ENCODE results near the gene HOXB2.

HOXB2 gene

DNA sequence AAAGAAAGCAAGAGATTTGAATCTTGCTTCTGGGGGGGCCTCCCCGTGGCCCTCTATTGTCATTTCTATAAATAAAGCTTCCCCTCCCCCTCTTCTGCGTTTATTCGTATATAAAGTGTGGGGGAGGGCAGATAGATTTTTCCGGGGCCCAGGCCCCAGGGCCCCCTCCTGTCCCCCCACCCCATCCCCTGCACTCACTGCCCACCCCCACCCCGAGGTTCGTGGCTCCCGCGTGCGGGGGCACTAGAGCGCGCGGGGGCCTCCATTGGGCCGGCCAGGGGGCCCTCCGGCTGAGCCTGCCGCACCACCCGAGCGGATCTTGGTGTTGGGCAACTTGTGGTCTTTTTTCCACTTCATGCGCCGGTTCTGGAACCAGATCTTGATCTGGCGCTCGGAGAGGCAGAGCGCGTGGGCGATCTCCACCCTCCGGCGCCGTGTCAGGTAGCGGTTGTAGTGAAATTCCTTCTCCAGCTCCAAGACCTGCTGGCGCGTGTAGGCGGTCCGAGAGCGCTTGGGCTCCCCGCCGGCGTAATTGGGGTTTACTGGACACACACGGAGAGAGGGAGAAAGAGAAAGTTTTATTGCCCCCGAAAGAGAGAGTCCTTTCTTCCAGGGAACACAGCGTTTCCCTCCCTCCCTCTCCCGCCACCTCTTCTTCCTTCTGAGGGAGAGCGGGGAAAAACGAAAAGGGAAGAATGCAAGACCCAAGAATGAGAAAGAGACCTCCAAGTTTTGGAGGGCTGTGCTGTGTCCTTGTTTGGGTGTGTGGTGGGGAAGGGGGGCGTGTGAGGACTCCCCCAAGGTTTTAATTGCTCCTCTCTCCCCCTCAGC, 31.8 kb upstream of the HOXB2 start:
- H3K27ac ChIP-seq: no peak overlapping the region

DNA sequence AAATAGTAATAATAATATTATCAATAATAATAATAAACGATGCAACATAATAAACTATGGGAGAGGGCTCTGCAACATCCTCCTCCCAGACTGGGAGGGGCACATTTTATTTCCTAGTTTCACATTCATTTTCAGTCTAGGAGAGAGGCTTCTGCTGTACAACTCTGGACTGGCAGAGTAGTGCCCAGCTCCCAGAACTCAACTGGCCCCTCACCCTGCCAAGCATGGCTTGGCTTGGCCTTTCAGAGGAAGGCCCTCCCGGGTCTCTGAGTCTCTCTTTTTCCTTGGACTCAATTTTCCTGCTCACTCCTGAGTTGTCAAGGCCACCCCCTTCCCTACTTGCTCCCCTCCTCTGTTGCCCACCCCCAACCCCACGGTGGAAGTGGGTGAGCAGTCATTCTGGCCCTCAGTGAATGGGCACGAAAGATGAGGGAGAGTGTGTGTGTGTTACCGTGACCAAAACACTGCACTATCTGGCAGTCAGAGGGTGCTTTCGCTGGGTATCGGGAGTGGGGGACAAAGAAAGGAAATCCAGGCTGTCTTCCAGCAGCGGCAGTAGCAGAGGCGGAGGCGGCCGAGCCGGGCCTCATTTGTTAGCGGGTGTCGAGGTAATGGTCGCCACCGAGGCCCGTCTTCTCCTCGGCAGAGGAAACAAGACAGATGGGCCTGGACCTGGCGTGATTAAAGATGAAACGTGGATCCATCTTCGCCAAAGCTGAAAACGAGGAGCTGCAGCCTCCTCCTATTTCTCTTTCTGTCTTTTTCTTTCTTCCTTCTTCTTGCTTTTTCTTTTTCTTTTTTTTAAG, 31.0 kb upstream of the HOXB2 start:
- no peak overlapping the region for H3K9ac ChIP-seq (ENCODE audit: insufficient read length)
- no peak overlapping the region for H3K27ac ChIP-seq
- no peak for TF ChIP-seq EZH2 (IDR thresholded peaks at IDR 0.05)
- TF ChIP-seq FOXP2 (optimal IDR thresholded peaks at IDR 0.05; ENCODE audit: control extremely low read depth, extremely low read length, insufficient read depth): no peak
- TF ChIP-seq POLR2AphosphoS5 (IDR thresholded peaks at IDR 0.05; ENCODE audit: borderline replicate concordance, low read depth, low read length): no peak
- DNase-seq (ENCODE audit: low read depth, low spot score): no peak
- no peak overlapping the region for H3K4me3 ChIP-seq
- H3K9me3 ChIP-seq (ENCODE audit: low read depth, low read length): no peaks in the 10 kb centered on the region
- H3K36me3 ChIP-seq (ENCODE audit: insufficient read depth, low read length): peaks cover 9% of the 10 kb centered on the region; the same call in 1 of the 2 replicates

More for the DNA sequence above, 31.8 kb upstream of the HOXB2 start:
- DNase-seq (ENCODE audit: low read depth, low spot score): no peak
- Histone ChIP-seq H3K36me3 (ENCODE audit: insufficient read depth, low read length) (peaks cover 9% of the 10 kb centered on the region; the same call in 1 of the 2 replicates), H3K4me3 (peak overlapping the region; percentile 94), H3K9me3 (ENCODE audit: low read depth, low read length) (no peaks in the 10 kb centered on the region), H3K9ac (ENCODE audit: insufficient read length) (peak overlapping the region; percentile 24)
- TF ChIP-seq POLR2AphosphoS5 (IDR thresholded peaks at IDR 0.05; ENCODE audit: borderline replicate concordance, low read depth, low read length) (no peak), FOXP2 (optimal IDR thresholded peaks at IDR 0.05; ENCODE audit: control extremely low read depth, extremely low read length, insufficient read depth) (no peak), EZH2 (IDR thresholded peaks at IDR 0.05) (no peak)

DNA sequence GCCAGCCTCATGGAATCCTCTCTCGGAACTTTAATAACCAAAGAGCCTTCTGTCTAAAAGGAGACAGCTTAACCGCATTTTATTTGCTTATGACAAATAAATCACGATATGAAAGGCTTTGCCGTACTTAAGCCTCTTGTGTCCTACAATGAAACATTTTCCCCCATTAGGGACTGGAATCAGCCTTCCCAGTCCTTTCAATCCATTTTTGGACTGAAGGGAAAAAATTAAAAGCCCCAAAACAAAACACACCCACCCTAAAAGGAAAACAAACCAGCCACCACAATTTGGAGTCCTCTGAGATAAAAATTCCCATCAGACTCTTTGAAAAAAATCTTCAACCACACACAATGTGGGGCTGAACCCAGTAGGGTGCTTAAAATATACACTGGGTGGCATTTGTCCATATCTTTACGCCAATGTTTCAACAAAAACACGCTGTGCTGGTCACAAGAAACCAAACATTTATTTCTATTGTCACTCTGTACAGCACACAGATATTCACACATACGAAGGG, 30.2 kb upstream of the HOXB2 start:
- Histone ChIP-seq H3K27ac (peak overlapping the region; percentile 11; the same call in 1 of the 2 replicates), H3K36me3 (ENCODE audit: insufficient read depth, low read length) (peaks cover 9% of the 10 kb centered on the region; the same call in 1 of the 2 replicates), H3K9me3 (ENCODE audit: low read depth, low read length) (no peaks in the 10 kb centered on the region), H3K4me3 (no peak overlapping the region), H3K9ac (ENCODE audit: insufficient read length) (peak overlapping the region; percentile 23)
- no peak for TF ChIP-seq POLR2AphosphoS5 (IDR thresholded peaks at IDR 0.05; ENCODE audit: borderline replicate concordance, low read depth, low read length)
- TF ChIP-seq EZH2 (IDR thresholded peaks at IDR 0.05): no peak
- no peak for TF ChIP-seq FOXP2 (optimal IDR thresholded peaks at IDR 0.05; ENCODE audit: control extremely low read depth, extremely low read length, insufficient read depth)
- DNase-seq (ENCODE audit: low read depth, low spot score): no peak

DNA sequence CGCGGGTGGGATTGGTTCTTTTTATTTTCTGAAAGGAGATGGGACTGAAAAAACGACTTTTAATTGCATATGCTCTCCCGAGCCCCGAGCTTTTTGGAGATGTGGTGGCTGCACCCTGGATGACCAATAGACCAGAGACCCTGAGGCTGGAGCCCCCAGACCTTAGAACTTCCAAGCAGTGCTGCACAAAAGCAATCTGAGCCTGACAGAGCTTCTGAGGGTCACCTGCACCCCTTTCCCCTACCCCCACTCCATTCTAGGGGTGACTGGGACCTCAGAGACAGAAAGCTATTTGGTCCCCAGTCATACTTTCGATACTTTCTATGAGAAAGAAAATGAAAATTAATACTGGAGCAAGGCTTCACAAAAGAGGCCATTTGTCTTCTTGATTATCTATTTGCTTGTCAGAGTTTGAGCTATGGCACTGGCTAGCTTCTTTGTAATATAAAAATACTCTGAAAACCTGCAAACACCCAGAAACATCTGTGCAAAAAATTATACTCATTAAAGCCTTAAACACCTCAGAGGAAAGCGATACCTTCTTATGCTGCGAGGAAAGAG, 29.7 kb upstream of the HOXB2 start:
- H3K36me3 ChIP-seq (ENCODE audit: insufficient read depth, low read length): peaks cover 9% of the 10 kb centered on the region; the same call in 1 of the 2 replicates
- H3K9ac ChIP-seq (ENCODE audit: insufficient read length): no peak overlapping the region
- peak overlapping the region; percentile 11; the same call in 1 of the 2 replicates for H3K27ac ChIP-seq
- no peak for DNase-seq (ENCODE audit: low read depth, low spot score)
- TF ChIP-seq POLR2AphosphoS5 (IDR thresholded peaks at IDR 0.05; ENCODE audit: borderline replicate concordance, low read depth, low read length) (no peak), EZH2 (IDR thresholded peaks at IDR 0.05) (no peak), FOXP2 (optimal IDR thresholded peaks at IDR 0.05; ENCODE audit: control extremely low read depth, extremely low read length, insufficient read depth) (no peak)
- no peaks in the 10 kb centered on the region for H3K9me3 ChIP-seq (ENCODE audit: low read depth, low read length)
- H3K4me3 ChIP-seq: no peak overlapping the region

DNA sequence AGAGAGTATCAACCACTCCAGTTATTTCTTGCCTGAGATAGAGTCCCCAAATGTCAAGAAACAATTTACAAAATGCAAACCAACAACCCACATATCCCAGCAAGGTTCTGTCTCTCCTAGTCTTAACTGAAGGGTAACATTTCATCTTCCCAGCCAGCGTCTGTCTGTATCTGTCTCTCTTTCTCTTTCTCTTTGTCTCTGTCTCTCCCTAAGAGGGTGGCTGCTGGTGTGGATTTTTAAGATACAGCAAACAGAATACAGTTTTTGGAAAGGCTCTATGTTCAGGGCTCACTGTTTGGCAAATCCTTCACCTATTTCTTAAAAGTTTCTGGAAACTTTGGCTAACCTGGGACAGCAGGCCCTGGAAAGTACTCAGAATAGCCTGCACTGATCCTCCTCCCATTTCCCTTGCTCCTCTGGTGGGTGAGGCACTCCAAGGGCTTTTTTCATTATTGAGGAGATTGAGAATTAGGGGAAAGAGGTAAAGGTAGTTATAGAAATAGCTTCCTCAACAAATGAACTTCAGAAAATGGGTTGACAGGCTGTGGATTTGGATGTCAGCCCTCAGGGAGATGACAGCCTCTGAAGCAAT, 27.0 kb upstream of the HOXB2 start:
- no peak overlapping the region for H3K9ac ChIP-seq (ENCODE audit: insufficient read length)
- no peak overlapping the region for H3K27ac ChIP-seq
- no peak overlapping the region for H3K4me3 ChIP-seq
- no peak for DNase-seq (ENCODE audit: low read depth, low spot score)
- peaks cover 9% of the 10 kb centered on the region; the same call in 1 of the 2 replicates for H3K36me3 ChIP-seq (ENCODE audit: insufficient read depth, low read length)
- TF ChIP-seq EZH2 (IDR thresholded peaks at IDR 0.05): no peak
- no peak for TF ChIP-seq POLR2AphosphoS5 (IDR thresholded peaks at IDR 0.05; ENCODE audit: borderline replicate concordance, low read depth, low read length)
- TF ChIP-seq FOXP2 (optimal IDR thresholded peaks at IDR 0.05; ENCODE audit: control extremely low read depth, extremely low read length, insufficient read depth): no peak
- H3K9me3 ChIP-seq (ENCODE audit: low read depth, low read length): no peaks in the 10 kb centered on the region

DNA sequence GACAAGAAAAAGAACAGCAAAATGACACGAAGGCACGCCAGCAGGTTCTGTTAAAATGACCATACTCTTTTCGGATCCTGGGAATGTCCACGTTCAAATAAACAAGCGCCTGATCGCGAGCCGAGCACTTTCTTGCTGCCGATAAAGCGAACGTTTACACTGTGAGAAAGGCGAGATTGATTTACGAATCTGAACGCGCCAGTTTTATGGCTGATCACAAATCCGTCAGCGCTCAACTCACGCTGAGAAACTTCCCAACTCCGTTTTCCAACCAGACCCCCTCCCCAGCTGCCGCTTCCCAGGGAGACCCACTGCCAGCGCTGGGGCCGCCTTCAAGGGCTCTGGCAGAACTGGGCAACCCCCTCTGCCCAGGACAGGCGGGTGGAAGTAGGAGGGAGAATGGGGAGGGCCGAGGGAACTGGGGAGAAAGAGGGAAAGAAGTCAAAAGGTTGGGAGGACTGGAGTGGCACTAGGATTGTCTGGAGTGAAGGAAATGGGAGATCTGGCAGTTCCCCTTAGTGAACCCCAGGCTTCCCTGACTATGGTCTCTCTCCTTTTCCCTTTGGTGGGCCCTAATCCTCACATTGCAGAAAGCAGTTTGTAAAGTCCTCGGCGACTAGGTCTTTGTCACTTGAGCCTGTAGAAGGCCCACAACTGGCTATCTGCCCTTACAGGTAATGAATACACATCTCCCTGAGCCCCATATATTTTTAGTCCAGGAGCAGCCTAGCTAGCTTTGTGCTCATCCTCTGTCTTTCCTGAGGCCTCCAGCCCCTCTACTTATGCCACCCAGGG, 26.3 kb upstream of the HOXB2 start:
- no peak for DNase-seq (ENCODE audit: low read depth, low spot score)
- no peak overlapping the region for H3K27ac ChIP-seq
- no peak overlapping the region for H3K9ac ChIP-seq (ENCODE audit: insufficient read length)
- peaks cover 8% of the 10 kb centered on the region; the same call in 1 of the 2 replicates for H3K36me3 ChIP-seq (ENCODE audit: insufficient read depth, low read length)
- no peak for TF ChIP-seq POLR2AphosphoS5 (IDR thresholded peaks at IDR 0.05; ENCODE audit: borderline replicate concordance, low read depth, low read length)
- TF ChIP-seq FOXP2 (optimal IDR thresholded peaks at IDR 0.05; ENCODE audit: control extremely low read depth, extremely low read length, insufficient read depth): no peak
- TF ChIP-seq EZH2 (IDR thresholded peaks at IDR 0.05): no peak
- H3K4me3 ChIP-seq: no peak overlapping the region
- H3K9me3 ChIP-seq (ENCODE audit: low read depth, low read length): no peaks in the 10 kb centered on the region
